ENCODE data around the gene AFF3. TPM values are rescaled to one million over a fixed set of nuclear protein-coding genes. Genes with fewer than 3 reads are reported as not detected.

AFF3 gene
- total and polyA plus RNA-seq, 2 of the 4 experiments (the other 2 are of a cell fraction): 12.9 to 14.3 TPM

DNA sequence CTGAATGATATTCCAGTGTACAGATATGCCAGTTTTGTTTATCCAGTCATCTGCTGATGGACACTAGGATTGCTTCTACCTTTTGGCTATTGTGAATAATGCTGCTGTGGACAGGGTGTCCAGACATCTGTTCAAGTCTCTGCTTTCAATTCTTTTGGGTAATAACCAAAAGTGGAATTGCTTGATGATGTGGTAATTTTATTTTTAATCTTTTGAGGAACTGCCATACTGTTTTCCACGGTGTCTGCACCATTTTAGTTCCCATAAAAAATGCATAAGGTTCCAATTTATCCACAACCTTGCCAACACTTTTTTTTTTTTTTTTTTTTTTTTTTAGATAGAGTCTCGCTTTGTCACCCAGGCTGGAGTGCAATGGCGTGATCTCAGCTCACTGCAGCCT is 510.7 kb downstream of the AFF3 start:
- H2AK5ac ChIP-seq (ENCODE audit: low read depth, low read length): no peak overlapping the region
- no peak overlapping the region for H2BK5ac ChIP-seq (ENCODE audit: low read depth, low read length, poor library complexity, severe bottlenecking)
- no peak for ATAC-seq (ENCODE audit: low read depth)
- H3K36me3 ChIP-seq (ENCODE audit: control insufficient read depth, insufficient read depth, low read length): peaks cover 7% of the 10 kb centered on the region; the same call in 1 of the 2 replicates
- no peak overlapping the region for H2AK9ac ChIP-seq (replicated peaks; ENCODE audit: low read depth, low read length, poor library complexity)
- CTCF ChIA-PET: interaction anchor here (0.7 kb wide), 1 partner anchor 756 kb away, joined by 3 read pairs; no protein-coding TSS in a partner anchor
- no peak overlapping the region for H3K14ac ChIP-seq (replicated peaks; ENCODE audit: low read depth, low read length)
- H3K27ac ChIP-seq (ENCODE audit: insufficient read depth, low read length): no peak overlapping the region
- no peak overlapping the region for H3K18ac ChIP-seq (ENCODE audit: low read depth, low read length)
- peaks cover 2% of the 10 kb centered on the region; the same call in 1 of the 2 replicates for H3K4me1 ChIP-seq (ENCODE audit: control insufficient read depth, insufficient read depth, low read length)
- H4K20me1 ChIP-seq (ENCODE audit: insufficient read depth, low read length): no peaks in the 10 kb centered on the region; the same call in 1 of the 2 replicates
- H2AFZ ChIP-seq (replicated peaks; ENCODE audit: low read length, poor library complexity): no peak overlapping the region
- H3K9ac ChIP-seq (ENCODE audit: low read depth, low read length): no peak overlapping the region
- H3K9me1 ChIP-seq (ENCODE audit: insufficient read depth, low read length): 0 out of 2 replicates have a peak, but pooled peaks cover 4% of the 10 kb centered on the region
- BruUV-seq (replicated peaks): no TSS peak
- dilution Hi-C loops (cut with HindIII; ENCODE audit: low sequenced_read_pairs, unreplicated experiment): no loop called here
- H3K4me3 ChIP-seq (ENCODE audit: insufficient read depth, low read depth, low read length): no peak overlapping the region
- no peak overlapping the region for H2BK15ac ChIP-seq (ENCODE audit: low read depth, low read length)
- no peak overlapping the region for H2BK120ac ChIP-seq (ENCODE audit: low read depth, low read length)
- H3K4me2 ChIP-seq (ENCODE audit: low read depth, low read length): no peak overlapping the region
- H3K23ac ChIP-seq (ENCODE audit: low read depth, low read length): no peak overlapping the region
- H4K8ac ChIP-seq (ENCODE audit: low read depth in 2 of 2, low read length in 2 of 2): no peak overlapping the region
- H3K4ac ChIP-seq (ENCODE audit: low read depth, low read length): no peak overlapping the region
- intact Hi-C loops (cut with micrococcal nuclease): no loop called here
- H3K9me3 ChIP-seq (ENCODE audit: control insufficient read depth, insufficient read depth, low read length): peaks cover 3% of the 10 kb centered on the region; the same call in 1 of the 2 replicates
- WGBS, 2 experiments (ENCODE audit: extremely low coverage in 2 of 2, insufficient read length in 1 of 2): no CpG with 5 or more reads among the region's 3 CpGs
- TF ChIP-seq, protein P1, sequence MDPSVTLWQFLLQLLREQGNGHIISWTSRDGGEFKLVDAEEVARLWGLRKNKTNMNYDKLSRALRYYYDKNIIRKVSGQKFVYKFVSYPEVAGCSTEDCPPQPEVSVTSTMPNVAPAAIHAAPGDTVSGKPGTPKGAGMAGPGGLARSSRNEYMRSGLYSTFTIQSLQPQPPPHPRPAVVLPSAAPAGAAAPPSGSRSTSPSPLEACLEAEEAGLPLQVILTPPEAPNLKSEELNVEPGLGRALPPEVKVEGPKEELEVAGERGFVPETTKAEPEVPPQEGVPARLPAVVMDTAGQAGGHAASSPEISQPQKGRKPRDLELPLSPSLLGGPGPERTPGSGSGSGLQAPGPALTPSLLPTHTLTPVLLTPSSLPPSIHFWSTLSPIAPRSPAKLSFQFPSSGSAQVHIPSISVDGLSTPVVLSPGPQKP (IDR thresholded peaks at IDR 0.05; ENCODE audit: borderline replicate concordance, low read depth, low read length): no peak
- no peak for TF ChIP-seq CHD1 (IDR thresholded peaks at IDR 0.05; ENCODE audit: low read depth, low read length)
- no peak for TF ChIP-seq SMC3 (IDR thresholded peaks at IDR 0.05; ENCODE audit: low read depth, low read length)
- TF ChIP-seq POLR2A (IDR thresholded peaks at IDR 0.05; ENCODE audit: low read depth, low read length): no peak
- no peak for TF ChIP-seq RCOR1 (IDR thresholded peaks at IDR 0.05; ENCODE audit: insufficient replicate concordance, low read length)
- no peak for TF ChIP-seq RFX5 (IDR thresholded peaks at IDR 0.05; ENCODE audit: low read depth, low read length)
- TF ChIP-seq FOS (IDR thresholded peaks at IDR 0.05; ENCODE audit: low read depth, low read length): no peak
- TF ChIP-seq MXI1 (IDR thresholded peaks at IDR 0.05; ENCODE audit: borderline replicate concordance, low read depth, low read length): no peak
- TF ChIP-seq CEBPB (IDR thresholded peaks at IDR 0.05; ENCODE audit: low read depth, low read length): no peak
- no peak for TF ChIP-seq NFE2L2 (IDR thresholded peaks at IDR 0.05; ENCODE audit: low read depth, low read length)
- no peak for TF ChIP-seq RAD21 (IDR thresholded peaks at IDR 0.05; ENCODE audit: low read length)
- TF ChIP-seq, protein P2, sequence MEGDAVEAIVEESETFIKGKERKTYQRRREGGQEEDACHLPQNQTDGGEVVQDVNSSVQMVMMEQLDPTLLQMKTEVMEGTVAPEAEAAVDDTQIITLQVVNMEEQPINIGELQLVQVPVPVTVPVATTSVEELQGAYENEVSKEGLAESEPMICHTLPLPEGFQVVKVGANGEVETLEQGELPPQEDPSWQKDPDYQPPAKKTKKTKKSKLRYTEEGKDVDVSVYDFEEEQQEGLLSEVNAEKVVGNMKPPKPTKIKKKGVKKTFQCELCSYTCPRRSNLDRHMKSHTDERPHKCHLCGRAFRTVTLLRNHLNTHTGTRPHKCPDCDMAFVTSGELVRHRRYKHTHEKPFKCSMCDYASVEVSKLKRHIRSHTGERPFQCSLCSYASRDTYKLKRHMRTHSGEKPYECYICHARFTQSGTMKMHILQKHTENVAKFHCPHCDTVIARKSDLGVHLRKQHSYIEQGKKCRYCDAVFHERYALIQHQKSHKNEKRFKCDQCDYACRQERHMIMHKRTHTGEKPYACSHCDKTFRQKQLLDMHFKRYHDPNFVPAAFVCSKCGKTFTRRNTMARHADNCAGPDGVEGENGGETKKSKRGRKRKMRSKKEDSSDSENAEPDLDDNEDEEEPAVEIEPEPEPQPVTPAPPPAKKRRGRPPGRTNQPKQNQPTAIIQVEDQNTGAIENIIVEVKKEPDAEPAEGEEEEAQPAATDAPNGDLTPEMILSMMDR (conservative IDR thresholded peaks at IDR 0.05; ENCODE audit: low read depth, low read length): no peak
- TF ChIP-seq BHLHE40 (IDR thresholded peaks at IDR 0.05; ENCODE audit: low read depth, low read length): no peak
- no peak for TF ChIP-seq MAFK (IDR thresholded peaks at IDR 0.05; ENCODE audit: low read depth, low read length)
- no peak overlapping the region for H3K56ac ChIP-seq (ENCODE audit: extremely low read depth, insufficient read depth, low read length)
- no peak for DNase-seq
- no peaks in the 10 kb centered on the region for H3K27me3 ChIP-seq (ENCODE audit: control insufficient read depth, insufficient read depth, low read length)
- H4K91ac ChIP-seq (ENCODE audit: insufficient read depth, low read depth, low read length): no peak overlapping the region
- H3K79me1 ChIP-seq (ENCODE audit: low read depth in 1 of 2, low read length in 2 of 2): no peaks in the 10 kb centered on the region
- POLR2A ChIA-PET (ENCODE audit: unreplicated experiment): no interaction called here
- in situ Hi-C loops (cut with MboI; ENCODE audit: low sequenced_read_pairs): no loop called here
- H2BK20ac ChIP-seq (ENCODE audit: low read depth, low read length): no peak overlapping the region
- H4K5ac ChIP-seq (ENCODE audit: low read depth, low read length): no peak overlapping the region

All from IMR-90 (cell line).